PC-9 (cell line): ENCODE data around the gene SORCS2.

Experiments used
- CTCF ChIP-seq: fragments of 200-600 bp; sonication (generic); conservative IDR thresholded peaks from 2 replicates; pipeline ENCODE4 v1.6.1; 2017; ENCODE audit warnings: mixed run types, antibody characterized with exemption, mild to moderate bottlenecking, moderate library complexity
- EZH2 ChIP-seq: fragments of 200-600 bp; sonication (generic); IDR thresholded peaks from 2 replicates; pipeline ENCODE4 v1.8.0; 2017; ENCODE audit warnings: antibody characterized with exemption, low read depth

DNA sequence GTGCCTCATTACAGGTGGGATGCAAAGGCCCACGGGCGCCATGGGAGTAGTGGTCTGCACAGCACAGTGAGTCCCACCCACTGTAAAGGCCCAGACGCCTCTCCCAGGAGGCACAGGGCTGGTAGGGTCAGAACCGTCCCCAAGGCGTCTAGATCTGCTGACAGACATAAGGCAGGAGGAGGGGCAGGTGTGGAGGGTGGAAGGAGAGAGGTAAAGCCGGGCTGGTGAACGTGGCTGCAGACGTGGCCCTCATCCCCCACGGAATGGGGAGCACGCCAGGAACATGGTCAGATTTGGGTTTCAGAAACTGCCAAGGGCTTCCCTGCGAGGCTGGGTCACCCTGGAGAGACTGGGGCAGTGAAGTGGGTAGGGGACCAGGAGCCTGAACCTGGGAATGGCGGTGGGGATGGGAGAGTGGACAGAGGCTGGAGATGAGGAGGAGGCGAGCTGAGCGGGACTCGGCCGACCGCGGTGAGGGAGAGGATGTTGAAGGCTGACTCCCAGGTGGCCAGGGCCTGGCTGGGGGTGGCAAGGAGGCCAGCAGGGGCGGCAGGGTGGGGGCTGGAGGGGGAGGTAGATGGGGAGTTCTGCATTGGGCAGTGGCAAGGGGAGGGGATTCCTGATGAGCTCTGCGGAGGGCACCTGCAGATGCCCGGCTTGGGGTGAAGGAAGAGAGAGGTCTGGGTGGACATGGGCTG lies 562.4 kb downstream of the SORCS2 start:
- TF ChIP-seq CTCF, result no peak
- TF ChIP-seq EZH2, result no peak
